CD4-positive, alpha-beta T cell treated with Interleukin-4 for 1 hour (primary cell): ENCODE results near the gene CDKN1A.

Experiments used
- DNase-seq, 2 donors: peaks; one replicate each; pipeline ENCODE4 v3.0.0-alpha.2; 2020 to 2022

The CDKN1A gene

GRCh38 chr6:36679043-36679833, 724 bp downstream of the CDKN1A start:
- peak; percentile 38 to 44 for DNase-seq

- peak; percentile 87 to 92 for DNase-seq
These were observed 4.0 kb downstream of the CDKN1A start for GRCh38 chr6:36682328-36683144.

- no peak for DNase-seq
These were observed 4.7 kb downstream of the CDKN1A start for GRCh38 chr6:36683145-36683655.

- DNase-seq: no peak
These were observed 5.3 kb downstream of the CDKN1A start for GRCh38 chr6:36683656-36684446.

- DNase-seq: no peak
These were observed 5.9 kb downstream of the CDKN1A start for GRCh38 chr6:36684447-36684812.

GRCh38 chr6:36685166-36685924, 6.8 kb downstream of the CDKN1A start:
- no peak for DNase-seq

- peak; percentile 11 to 58 for DNase-seq
These were observed 7.6 kb downstream of the CDKN1A start for GRCh38 chr6:36685926-36686667.

- peak in 1 of 2 donors; percentile 10 for DNase-seq
These were observed 8.4 kb downstream of the CDKN1A start for GRCh38 chr6:36686668-36687513.

- no peak for DNase-seq
These were observed 9.7 kb downstream of the CDKN1A start for GRCh38 chr6:36688063-36688738.

GRCh38 chr6:36688739-36689075, 10.2 kb downstream of the CDKN1A start:
- DNase-seq: no peak

GRCh38 chr6:36691011-36691410, 12.5 kb downstream of the CDKN1A start:
- no peak for DNase-seq

- no peak for DNase-seq
These were observed 13.1 kb downstream of the CDKN1A start for GRCh38 chr6:36691612-36692011.

GRCh38 chr6:36692220-36692619, 13.7 kb downstream of the CDKN1A start:
- DNase-seq: peak; percentile 58 to 81

- DNase-seq: no peak
These were observed 14.6 kb downstream of the CDKN1A start for GRCh38 chr6:36692861-36693702.

GRCh38 chr6:36694616-36695015, 16.1 kb downstream of the CDKN1A start:
- no peak for DNase-seq

- no peak for DNase-seq
These were observed 16.9 kb downstream of the CDKN1A start for GRCh38 chr6:36695414-36695813.

- no peak for DNase-seq
These were observed 19.0 kb downstream of the CDKN1A start, which contains the start of gene RAB44 for GRCh38 chr6:36697481-36697903. TSS of gene RAB44 (plus strand) at chr6:36697826. CDS start at chr6:36704236, 6,410 bp downstream.

GRCh38 chr6:36698196-36698595, 19.7 kb downstream of the CDKN1A start:
- no peak for DNase-seq

- DNase-seq: no peak
These were observed 20.4 kb downstream of the CDKN1A start for GRCh38 chr6:36698871-36699271.
